Stimulated activated CD8-positive, alpha-beta memory T cell treated with anti-CD3 and anti-CD28 coated beads, Interleukin-15, amount 100 ng/mL, for 1 hour (primary cell): Measurements from ENCODE around the gene ACADM.
"Not testable (repeated sequence)": the region's sequence is repeated elsewhere in the genome, so short reads cannot be mapped to it uniquely, and the experiment has no call there.

Experiments
- DNase-seq: peaks from one replicate; pipeline ENCODE4 v3.0.0-alpha.2; 2020; ENCODE audit warnings: low read depth

ACADM gene

GRCh38 chr1:75795703-75796193 is 71.2 kb downstream of the ACADM start:
- DNase-seq = no peak

- DNase-seq = no peak
Observed at GRCh38 chr1:75796376-75797272, 72.1 kb downstream of the ACADM start, which contains the start of gene MSH4. Gene MSH4, plus strand, starts transcription at chr1:75796882. Its CDS starts 104 bp downstream, at chr1:75796986.

- DNase-seq = no peak
Observed at GRCh38 chr1:75797273-75797588, 72.7 kb downstream of the ACADM start.

- no peak for DNase-seq
Observed at GRCh38 chr1:75797606-75798216, 73.2 kb downstream of the ACADM start.

- DNase-seq = not testable (repeated sequence)
Observed at GRCh38 chr1:75801480-75801879, 77.0 kb downstream of the ACADM start.

GRCh38 chr1:75808921-75809320 is 84.4 kb downstream of the ACADM start:
- DNase-seq = no peak

GRCh38 chr1:75810113-75810512 is 85.6 kb downstream of the ACADM start:
- not testable (repeated sequence) for DNase-seq

GRCh38 chr1:75811211-75811981 is 86.9 kb downstream of the ACADM start:
- no peak for DNase-seq

GRCh38 chr1:75812065-75812464 is 87.6 kb downstream of the ACADM start:
- no peak for DNase-seq
